Measurements from ENCODE around the gene DIAPH2.

DIAPH2 gene

DNA sequence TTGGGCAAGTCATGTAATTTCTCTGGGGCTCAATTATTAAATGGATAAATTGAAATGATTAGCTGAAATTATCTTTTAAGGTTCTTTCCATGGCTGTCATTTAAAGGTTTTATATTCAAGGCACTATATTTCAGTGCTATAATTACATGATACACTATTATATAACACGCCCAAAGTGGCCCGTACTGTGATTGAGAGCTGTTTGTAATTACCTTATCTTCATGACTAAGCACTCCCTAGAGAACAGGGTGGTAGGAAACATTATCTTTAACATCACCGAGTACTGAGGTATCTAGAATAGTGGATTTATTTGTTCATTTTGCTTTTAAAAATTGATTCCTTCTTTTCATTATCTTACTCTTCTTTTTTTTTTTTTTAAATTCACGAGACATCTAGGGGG, 79.0 kb downstream of the DIAPH2 start:
- no peak overlapping the region for H3K4me3 ChIP-seq (ENCODE audit: control insufficient read depth in 1 of 7, extremely low read depth in 1 of 7, insufficient read depth in 4 of 7, low read depth in 2 of 7, low read length in 6 of 7)
- CTCF ChIA-PET, result no interaction called here
- no peaks in the 10 kb centered on the region for H3K27me3 ChIP-seq (replicated peaks in 2 of 5; ENCODE audit: control insufficient read depth in 4 of 5, insufficient read depth in 5 of 5, low read length in 4 of 5)
- H3K4me1 ChIP-seq (ENCODE audit: control extremely low read depth in 1 of 4, control insufficient read depth in 4 of 4, insufficient read depth in 4 of 4, low read length in 3 of 4), result no peaks in the 10 kb centered on the region
- H3K27ac ChIP-seq (ENCODE audit: insufficient read depth in 1 of 2, low read depth in 1 of 2, low read length in 2 of 2, poor library complexity in 1 of 2, severe bottlenecking in 2 of 2), result no peak overlapping the region
- POLR2A ChIA-PET, result no interaction called here
- no peaks in the 10 kb centered on the region for H3K9me3 ChIP-seq (ENCODE audit: control extremely low read depth in 1 of 5, control insufficient read depth in 4 of 5, insufficient read depth in 2 of 5, low read depth in 1 of 5, low read length in 4 of 5)
- H3K36me3 ChIP-seq (ENCODE audit: control insufficient read depth in 4 of 4, insufficient read depth in 4 of 4, low read length in 3 of 4), result no peaks in the 10 kb centered on the region
- no peak for DNase-seq
- no CpG with 5 or more reads among the region's 4 CpGs for WGBS (ENCODE audit: insufficient coverage)

DNA sequence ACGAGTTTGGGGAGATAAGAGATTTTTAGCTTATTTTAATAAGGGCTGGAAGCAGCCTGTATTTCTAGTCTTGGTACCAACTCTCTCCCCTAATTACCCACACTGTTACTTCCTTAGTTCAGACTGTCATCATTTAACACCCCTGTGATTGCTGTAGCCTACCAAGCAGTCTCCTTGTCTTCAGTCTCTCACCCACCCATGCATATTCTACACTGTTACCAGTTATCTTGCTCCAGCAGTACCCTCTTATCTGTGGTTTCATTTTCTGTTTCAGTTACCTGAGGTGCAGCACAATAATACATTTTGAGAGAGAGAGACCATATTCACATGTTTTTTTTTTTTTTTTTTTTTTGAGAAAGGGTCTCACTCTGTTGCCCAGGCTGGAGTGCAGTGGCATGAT, 80.2 kb downstream of the DIAPH2 start:
- H3K27ac ChIP-seq (ENCODE audit: insufficient read depth in 1 of 2, low read depth in 1 of 2, low read length in 2 of 2, poor library complexity in 1 of 2, severe bottlenecking in 2 of 2), result no peak overlapping the region
- H3K9me3 ChIP-seq (ENCODE audit: control extremely low read depth in 1 of 5, control insufficient read depth in 4 of 5, insufficient read depth in 2 of 5, low read depth in 1 of 5, low read length in 4 of 5), result no peaks in the 10 kb centered on the region
- H3K4me1 ChIP-seq (ENCODE audit: control extremely low read depth in 1 of 4, control insufficient read depth in 4 of 4, insufficient read depth in 4 of 4, low read length in 3 of 4), result no peaks in the 10 kb centered on the region
- peak in 2 of 3 donors; percentile 11 to 18 for DNase-seq
- CTCF ChIA-PET, result no interaction called here
- H3K4me3 ChIP-seq (ENCODE audit: control insufficient read depth in 1 of 7, extremely low read depth in 1 of 7, insufficient read depth in 4 of 7, low read depth in 2 of 7, low read length in 6 of 7), result no peak overlapping the region
- POLR2A ChIA-PET, result no interaction called here
- no peaks in the 10 kb centered on the region for H3K36me3 ChIP-seq (ENCODE audit: control insufficient read depth in 4 of 4, insufficient read depth in 4 of 4, low read length in 3 of 4)
- no CpG with 5 or more reads among the region's 1 CpG for WGBS (ENCODE audit: insufficient coverage)
- no peaks in the 10 kb centered on the region for H3K27me3 ChIP-seq (replicated peaks in 2 of 5; ENCODE audit: control insufficient read depth in 4 of 5, insufficient read depth in 5 of 5, low read length in 4 of 5)

DNA sequence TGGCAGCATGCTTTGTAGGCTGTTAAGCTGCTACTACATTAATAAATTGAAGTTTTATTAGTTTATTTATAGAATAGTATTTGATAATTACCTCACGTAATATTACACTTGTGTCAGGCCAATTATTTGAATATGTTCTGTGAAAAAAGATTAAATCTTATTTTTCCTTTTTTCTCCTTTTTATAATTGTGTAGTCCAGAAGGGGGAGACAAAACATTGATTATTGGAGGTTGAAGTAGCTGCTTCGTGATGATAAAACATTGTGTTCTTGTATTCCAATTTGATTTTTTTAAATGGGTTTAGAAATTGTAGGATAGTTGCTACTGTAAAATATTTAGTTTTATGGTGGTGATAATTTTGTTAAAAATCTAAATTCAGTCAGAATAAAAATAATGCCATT, 85.7 kb downstream of the DIAPH2 start:
- H3K27ac ChIP-seq (ENCODE audit: insufficient read depth in 1 of 2, low read depth in 1 of 2, low read length in 2 of 2, poor library complexity in 1 of 2, severe bottlenecking in 2 of 2), result no peak overlapping the region
- peak; percentile 14 to 34 (median 33) for DNase-seq
- ChIA-PET POLR2A (no interaction called here), CTCF (no interaction called here)
- no peaks in the 10 kb centered on the region for H3K27me3 ChIP-seq (replicated peaks in 2 of 5; ENCODE audit: control insufficient read depth in 4 of 5, insufficient read depth in 5 of 5, low read length in 4 of 5)
- no peaks in the 10 kb centered on the region for H3K36me3 ChIP-seq (ENCODE audit: control insufficient read depth in 4 of 4, insufficient read depth in 4 of 4, low read length in 3 of 4)
- WGBS (ENCODE audit: insufficient coverage), result no CpG with 5 or more reads among the region's 2 CpGs
- H3K9me3 ChIP-seq (ENCODE audit: control extremely low read depth in 1 of 5, control insufficient read depth in 4 of 5, insufficient read depth in 2 of 5, low read depth in 1 of 5, low read length in 4 of 5), result no peaks in the 10 kb centered on the region
- H3K4me1 ChIP-seq (ENCODE audit: control extremely low read depth in 1 of 4, control insufficient read depth in 4 of 4, insufficient read depth in 4 of 4, low read length in 3 of 4), result no peaks in the 10 kb centered on the region
- H3K4me3 ChIP-seq (ENCODE audit: control insufficient read depth in 1 of 7, extremely low read depth in 1 of 7, insufficient read depth in 4 of 7, low read depth in 2 of 7, low read length in 6 of 7), result no peak overlapping the region

DNA sequence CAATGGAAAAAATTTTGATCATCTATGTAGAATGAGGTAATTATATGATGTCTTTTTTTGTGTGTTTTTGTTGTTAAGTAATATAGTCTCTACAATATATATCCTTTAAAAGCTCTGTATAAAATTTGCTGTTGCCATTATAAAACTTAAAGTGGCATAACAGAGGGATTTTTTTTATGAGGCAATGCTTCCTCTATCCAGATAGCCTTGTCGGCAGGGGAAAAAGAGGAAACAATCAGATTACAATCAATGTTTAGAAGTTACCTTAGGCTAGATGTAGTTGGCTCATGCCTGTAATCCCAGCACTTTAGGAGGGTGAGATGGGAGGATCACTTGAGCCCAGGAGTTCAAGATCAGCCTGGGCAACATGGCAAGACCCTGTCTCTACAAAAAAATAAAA, 86.8 kb downstream of the DIAPH2 start:
- H3K4me3 ChIP-seq (ENCODE audit: control insufficient read depth in 1 of 7, extremely low read depth in 1 of 7, insufficient read depth in 4 of 7, low read depth in 2 of 7, low read length in 6 of 7), result no peak overlapping the region
- 0% methylated on average over 1 of the region's 1 CpG for WGBS (ENCODE audit: insufficient coverage)
- no peak overlapping the region for H3K27ac ChIP-seq (ENCODE audit: insufficient read depth in 1 of 2, low read depth in 1 of 2, low read length in 2 of 2, poor library complexity in 1 of 2, severe bottlenecking in 2 of 2)
- no peaks in the 10 kb centered on the region for H3K36me3 ChIP-seq (ENCODE audit: control insufficient read depth in 4 of 4, insufficient read depth in 4 of 4, low read length in 3 of 4)
- DNase-seq, result peak in 2 of 3 donors; percentile 22
- no peaks in the 10 kb centered on the region for H3K4me1 ChIP-seq (ENCODE audit: control extremely low read depth in 1 of 4, control insufficient read depth in 4 of 4, insufficient read depth in 4 of 4, low read length in 3 of 4)
- ChIA-PET CTCF (interaction anchor here (0.9 kb wide), 1 partner anchor 14 kb away, joined by 3 read pairs; no protein-coding TSS in a partner anchor), POLR2A (no interaction called here)
- H3K9me3 ChIP-seq (ENCODE audit: control extremely low read depth in 1 of 5, control insufficient read depth in 4 of 5, insufficient read depth in 2 of 5, low read depth in 1 of 5, low read length in 4 of 5), result no peaks in the 10 kb centered on the region
- no peaks in the 10 kb centered on the region for H3K27me3 ChIP-seq (replicated peaks in 2 of 5; ENCODE audit: control insufficient read depth in 4 of 5, insufficient read depth in 5 of 5, low read length in 4 of 5)

DNA sequence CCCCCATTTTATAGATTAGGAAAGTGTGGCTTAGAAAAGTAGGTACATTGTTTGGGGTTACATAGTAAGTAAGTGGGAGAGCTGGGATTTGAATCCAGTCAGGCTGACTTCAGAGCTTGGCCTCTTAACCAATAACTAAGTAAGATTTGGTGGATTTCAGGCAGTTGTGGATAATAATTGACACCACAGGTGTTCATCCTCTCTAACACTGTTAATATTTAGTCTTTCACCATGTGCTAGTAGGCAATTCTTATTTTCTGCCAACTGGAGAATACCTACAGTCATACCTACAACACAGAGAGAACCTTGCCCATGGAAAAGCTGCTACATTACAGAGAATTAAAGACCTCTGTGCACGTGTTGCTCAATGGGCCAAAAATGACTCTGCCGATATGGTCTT, 89.5 kb downstream of the DIAPH2 start:
- Histone ChIP-seq H3K9me3 (ENCODE audit: control extremely low read depth in 1 of 5, control insufficient read depth in 4 of 5, insufficient read depth in 2 of 5, low read depth in 1 of 5, low read length in 4 of 5) (no peaks in the 10 kb centered on the region), H3K27ac (ENCODE audit: insufficient read depth in 1 of 2, low read depth in 1 of 2, low read length in 2 of 2, poor library complexity in 1 of 2, severe bottlenecking in 2 of 2) (no peak overlapping the region), H3K27me3 (replicated peaks in 2 of 5; ENCODE audit: control insufficient read depth in 4 of 5, insufficient read depth in 5 of 5, low read length in 4 of 5) (no peaks in the 10 kb centered on the region), H3K36me3 (ENCODE audit: control insufficient read depth in 4 of 4, insufficient read depth in 4 of 4, low read length in 3 of 4) (no peaks in the 10 kb centered on the region), H3K4me3 (ENCODE audit: control insufficient read depth in 1 of 7, extremely low read depth in 1 of 7, insufficient read depth in 4 of 7, low read depth in 2 of 7, low read length in 6 of 7) (no peak overlapping the region), H3K4me1 (ENCODE audit: control extremely low read depth in 1 of 4, control insufficient read depth in 4 of 4, insufficient read depth in 4 of 4, low read length in 3 of 4) (no peaks in the 10 kb centered on the region)
- ChIA-PET CTCF (no interaction called here), POLR2A (no interaction called here)
- 100% methylated on average over 2 of the region's 2 CpGs for WGBS (ENCODE audit: insufficient coverage)
- no peak for DNase-seq

DNA sequence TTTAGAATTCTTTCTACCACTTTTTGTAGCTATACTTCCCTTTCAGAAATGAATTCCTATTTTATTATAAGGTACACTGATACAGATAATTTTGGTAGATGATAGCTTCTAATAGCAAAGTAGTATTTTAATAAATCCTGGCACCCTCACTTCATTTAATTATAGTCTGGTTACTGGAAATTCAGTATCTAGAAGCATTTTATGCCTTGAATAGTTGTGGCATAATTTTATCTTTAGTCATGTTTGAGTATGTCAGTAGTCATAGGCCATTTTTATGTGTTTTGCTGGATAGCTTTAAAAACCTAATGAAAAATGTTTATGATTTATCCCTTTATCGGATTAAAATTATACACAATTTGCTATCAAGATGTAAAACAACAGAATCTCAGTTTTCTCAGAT, 92.3 kb downstream of the DIAPH2 start:
- DNase-seq, result no peak
- POLR2A ChIA-PET, result no interaction called here
- H3K4me3 ChIP-seq (ENCODE audit: control insufficient read depth in 1 of 7, extremely low read depth in 1 of 7, insufficient read depth in 4 of 7, low read depth in 2 of 7, low read length in 6 of 7), result no peak overlapping the region
- no CpG with 5 or more reads among the region's 1 CpG for WGBS (ENCODE audit: insufficient coverage)
- no peaks in the 10 kb centered on the region for H3K36me3 ChIP-seq (ENCODE audit: control insufficient read depth in 4 of 4, insufficient read depth in 4 of 4, low read length in 3 of 4)
- no peaks in the 10 kb centered on the region for H3K4me1 ChIP-seq (ENCODE audit: control extremely low read depth in 1 of 4, control insufficient read depth in 4 of 4, insufficient read depth in 4 of 4, low read length in 3 of 4)
- CTCF ChIA-PET, result no interaction called here
- no peaks in the 10 kb centered on the region for H3K9me3 ChIP-seq (ENCODE audit: control extremely low read depth in 1 of 5, control insufficient read depth in 4 of 5, insufficient read depth in 2 of 5, low read depth in 1 of 5, low read length in 4 of 5)
- no peak overlapping the region for H3K27ac ChIP-seq (ENCODE audit: insufficient read depth in 1 of 2, low read depth in 1 of 2, low read length in 2 of 2, poor library complexity in 1 of 2, severe bottlenecking in 2 of 2)
- H3K27me3 ChIP-seq (replicated peaks in 2 of 5; ENCODE audit: control insufficient read depth in 4 of 5, insufficient read depth in 5 of 5, low read length in 4 of 5), result no peaks in the 10 kb centered on the region

DNA sequence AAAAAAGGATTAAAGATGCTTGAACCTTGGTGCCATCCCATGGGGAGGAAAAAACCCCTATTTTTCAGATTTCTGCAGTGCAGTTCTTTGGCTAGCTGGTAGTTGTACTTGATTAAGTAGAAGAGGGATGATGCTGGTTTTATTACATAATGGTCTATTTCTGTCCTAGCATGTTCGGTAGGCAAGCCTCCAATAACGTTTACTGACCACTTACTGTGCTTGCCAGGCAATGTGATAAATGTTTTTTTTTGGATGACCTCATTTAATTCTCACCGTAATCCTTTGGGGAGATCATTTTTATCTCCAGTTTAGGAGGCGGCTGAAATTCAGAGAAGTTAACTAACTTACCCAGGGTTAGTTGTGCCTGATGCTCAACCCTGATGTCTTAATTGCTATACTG, 106.9 kb downstream of the DIAPH2 start:
- Histone ChIP-seq H3K4me1 (ENCODE audit: control extremely low read depth in 1 of 4, control insufficient read depth in 4 of 4, insufficient read depth in 4 of 4, low read length in 3 of 4) (no peaks in the 10 kb centered on the region), H3K27ac (ENCODE audit: insufficient read depth in 1 of 2, low read depth in 1 of 2, low read length in 2 of 2, poor library complexity in 1 of 2, severe bottlenecking in 2 of 2) (no peak overlapping the region), H3K27me3 (replicated peaks in 2 of 5; ENCODE audit: control insufficient read depth in 4 of 5, insufficient read depth in 5 of 5, low read length in 4 of 5) (no peaks in the 10 kb centered on the region), H3K9me3 (ENCODE audit: control extremely low read depth in 1 of 5, control insufficient read depth in 4 of 5, insufficient read depth in 2 of 5, low read depth in 1 of 5, low read length in 4 of 5) (no peaks in the 10 kb centered on the region), H3K36me3 (ENCODE audit: control insufficient read depth in 4 of 4, insufficient read depth in 4 of 4, low read length in 3 of 4) (no peaks in the 10 kb centered on the region), H3K4me3 (ENCODE audit: control insufficient read depth in 1 of 7, extremely low read depth in 1 of 7, insufficient read depth in 4 of 7, low read depth in 2 of 7, low read length in 6 of 7) (no peak overlapping the region)
- DNase-seq, result no peak
- 89% methylated on average over 3 of the region's 4 CpGs for WGBS (ENCODE audit: insufficient coverage)
- POLR2A ChIA-PET, result no interaction called here
- CTCF ChIA-PET, result no interaction called here

DNA sequence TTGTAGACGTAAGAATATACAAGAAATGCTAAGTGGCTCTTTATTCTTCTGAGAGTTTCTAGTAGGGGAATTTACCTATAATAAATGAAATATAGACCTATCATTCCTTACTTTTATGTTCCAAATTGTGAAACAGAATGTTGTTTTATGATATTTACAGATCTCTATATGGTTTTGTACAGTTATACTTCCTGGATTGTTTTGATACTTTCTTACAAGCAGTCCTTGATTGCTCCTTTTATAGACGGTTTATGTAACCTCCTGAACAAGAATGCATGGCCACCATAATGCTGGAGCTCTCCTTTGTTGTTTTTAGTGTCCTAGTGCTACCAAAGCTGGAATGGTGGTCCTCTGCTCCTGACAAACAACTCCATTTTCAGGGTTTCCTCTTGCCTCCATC, 107.4 kb downstream of the DIAPH2 start:
- H3K9me3 ChIP-seq (ENCODE audit: control extremely low read depth in 1 of 5, control insufficient read depth in 4 of 5, insufficient read depth in 2 of 5, low read depth in 1 of 5, low read length in 4 of 5), result no peaks in the 10 kb centered on the region
- no peak for DNase-seq
- H3K27ac ChIP-seq (ENCODE audit: insufficient read depth in 1 of 2, low read depth in 1 of 2, low read length in 2 of 2, poor library complexity in 1 of 2, severe bottlenecking in 2 of 2), result no peak overlapping the region
- no peaks in the 10 kb centered on the region for H3K27me3 ChIP-seq (replicated peaks in 2 of 5; ENCODE audit: control insufficient read depth in 4 of 5, insufficient read depth in 5 of 5, low read length in 4 of 5)
- ChIA-PET POLR2A (no interaction called here), CTCF (no interaction called here)
- WGBS (ENCODE audit: insufficient coverage), result 56% methylated on average over 1 of the region's 2 CpGs
- H3K36me3 ChIP-seq (ENCODE audit: control insufficient read depth in 4 of 4, insufficient read depth in 4 of 4, low read length in 3 of 4), result no peaks in the 10 kb centered on the region
- no peak overlapping the region for H3K4me3 ChIP-seq (ENCODE audit: control insufficient read depth in 1 of 7, extremely low read depth in 1 of 7, insufficient read depth in 4 of 7, low read depth in 2 of 7, low read length in 6 of 7)
- no peaks in the 10 kb centered on the region for H3K4me1 ChIP-seq (ENCODE audit: control extremely low read depth in 1 of 4, control insufficient read depth in 4 of 4, insufficient read depth in 4 of 4, low read length in 3 of 4)

Measured in common myeloid progenitor, CD34-positive (primary cell).